Ishikawa (cell line): ENCODE measurements around the gene SHC4.

Experiments used
- EP300 ChIP-seq: IDR thresholded peaks from 2 replicates; pipeline ENCODE4 v1.6.1; 2012; ENCODE audit warnings: borderline replicate concordance
- RAD21 ChIP-seq: IDR thresholded peaks from 2 replicates; pipeline ENCODE4 v1.6.1; 2012; ENCODE audit warnings: low read depth
- TAF1 ChIP-seq: IDR thresholded peaks from 2 replicates; pipeline ENCODE4 v1.6.1; 2012; ENCODE audit warnings: low read depth, mild to moderate bottlenecking
- TEAD4 ChIP-seq: IDR thresholded peaks from 2 replicates; pipeline ENCODE4 v1.6.1; 2012
- ZBTB7A ChIP-seq: IDR thresholded peaks from 2 replicates; pipeline ENCODE4 v1.6.1; 2012; ENCODE audit warnings: low read depth
- TF ChIP-seq, protein P1 (sequence below): IDR thresholded peaks from 2 replicates; pipeline ENCODE4 v1.6.1; 2012; ENCODE audit warnings: low read depth, mild to moderate bottlenecking
- TF ChIP-seq, protein P2 (sequence below): IDR thresholded peaks from 2 replicates; pipeline ENCODE4 v1.6.1; 2012

DNA sequence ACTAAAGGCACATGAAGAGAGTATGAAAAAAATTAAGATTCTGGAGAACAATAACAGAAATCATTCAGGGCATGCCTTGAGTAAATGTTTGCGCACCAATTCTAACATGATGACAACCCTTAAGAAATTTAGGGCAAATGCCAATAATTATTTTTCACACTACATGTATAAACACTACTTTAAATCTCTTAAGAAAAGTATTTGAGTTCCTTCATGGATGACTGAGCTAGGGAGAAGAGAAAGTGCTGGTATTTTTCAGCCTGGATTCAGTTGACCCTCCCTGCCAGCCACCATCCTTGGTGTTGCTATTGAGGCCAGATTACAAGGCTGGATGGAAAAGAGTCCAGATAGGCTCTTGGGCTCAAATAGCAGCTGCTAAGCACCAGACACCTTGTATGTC, 93.8 kb downstream of the SHC4 start:
- TF ChIP-seq TAF1 (no peak), RAD21 (no peak), ZBTB7A (no peak), EP300 (no peak), TEAD4 (no peak)
- TF ChIP-seq, protein P1, sequence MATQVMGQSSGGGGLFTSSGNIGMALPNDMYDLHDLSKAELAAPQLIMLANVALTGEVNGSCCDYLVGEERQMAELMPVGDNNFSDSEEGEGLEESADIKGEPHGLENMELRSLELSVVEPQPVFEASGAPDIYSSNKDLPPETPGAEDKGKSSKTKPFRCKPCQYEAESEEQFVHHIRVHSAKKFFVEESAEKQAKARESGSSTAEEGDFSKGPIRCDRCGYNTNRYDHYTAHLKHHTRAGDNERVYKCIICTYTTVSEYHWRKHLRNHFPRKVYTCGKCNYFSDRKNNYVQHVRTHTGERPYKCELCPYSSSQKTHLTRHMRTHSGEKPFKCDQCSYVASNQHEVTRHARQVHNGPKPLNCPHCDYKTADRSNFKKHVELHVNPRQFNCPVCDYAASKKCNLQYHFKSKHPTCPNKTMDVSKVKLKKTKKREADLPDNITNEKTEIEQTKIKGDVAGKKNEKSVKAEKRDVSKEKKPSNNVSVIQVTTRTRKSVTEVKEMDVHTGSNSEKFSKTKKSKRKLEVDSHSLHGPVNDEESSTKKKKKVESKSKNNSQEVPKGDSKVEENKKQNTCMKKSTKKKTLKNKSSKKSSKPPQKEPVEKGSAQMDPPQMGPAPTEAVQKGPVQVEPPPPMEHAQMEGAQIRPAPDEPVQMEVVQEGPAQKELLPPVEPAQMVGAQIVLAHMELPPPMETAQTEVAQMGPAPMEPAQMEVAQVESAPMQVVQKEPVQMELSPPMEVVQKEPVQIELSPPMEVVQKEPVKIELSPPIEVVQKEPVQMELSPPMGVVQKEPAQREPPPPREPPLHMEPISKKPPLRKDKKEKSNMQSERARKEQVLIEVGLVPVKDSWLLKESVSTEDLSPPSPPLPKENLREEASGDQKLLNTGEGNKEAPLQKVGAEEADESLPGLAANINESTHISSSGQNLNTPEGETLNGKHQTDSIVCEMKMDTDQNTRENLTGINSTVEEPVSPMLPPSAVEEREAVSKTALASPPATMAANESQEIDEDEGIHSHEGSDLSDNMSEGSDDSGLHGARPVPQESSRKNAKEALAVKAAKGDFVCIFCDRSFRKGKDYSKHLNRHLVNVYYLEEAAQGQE: no peak
- TF ChIP-seq, protein P2, sequence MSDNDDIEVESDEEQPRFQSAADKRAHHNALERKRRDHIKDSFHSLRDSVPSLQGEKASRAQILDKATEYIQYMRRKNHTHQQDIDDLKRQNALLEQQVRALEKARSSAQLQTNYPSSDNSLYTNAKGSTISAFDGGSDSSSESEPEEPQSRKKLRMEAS: no peak
